Breast epithelium (tissue), 3 donors: ENCODE data around the gene SLC10A1.

Experiments
- POLR2A ChIP-seq: fragments of 450-650 bp; IDR thresholded peaks from one replicate; pipeline ENCODE4 v1.6.1; 2016; ENCODE audit warnings: antibody characterized with exemption, mild to moderate bottlenecking, moderate library complexity
- POLR2AphosphoS5 ChIP-seq, 3 donors: sonication (generic); formaldehyde crosslinking; IDR thresholded peaks; one replicate each; pipeline ENCODE4 v1.6.1; 2017; ENCODE audit warnings: antibody characterized with exemption in 3 of 3
- TF ChIP-seq, protein P1 (sequence below), 3 donors: fragments of 450-650 bp; IDR thresholded peaks; one replicate each; pipeline ENCODE4 v1.5.1; 2016 to 2017; ENCODE audit warnings: antibody characterized with exemption in 3 of 3, mild to moderate bottlenecking in 3 of 3, moderate library complexity in 3 of 3

DNA sequence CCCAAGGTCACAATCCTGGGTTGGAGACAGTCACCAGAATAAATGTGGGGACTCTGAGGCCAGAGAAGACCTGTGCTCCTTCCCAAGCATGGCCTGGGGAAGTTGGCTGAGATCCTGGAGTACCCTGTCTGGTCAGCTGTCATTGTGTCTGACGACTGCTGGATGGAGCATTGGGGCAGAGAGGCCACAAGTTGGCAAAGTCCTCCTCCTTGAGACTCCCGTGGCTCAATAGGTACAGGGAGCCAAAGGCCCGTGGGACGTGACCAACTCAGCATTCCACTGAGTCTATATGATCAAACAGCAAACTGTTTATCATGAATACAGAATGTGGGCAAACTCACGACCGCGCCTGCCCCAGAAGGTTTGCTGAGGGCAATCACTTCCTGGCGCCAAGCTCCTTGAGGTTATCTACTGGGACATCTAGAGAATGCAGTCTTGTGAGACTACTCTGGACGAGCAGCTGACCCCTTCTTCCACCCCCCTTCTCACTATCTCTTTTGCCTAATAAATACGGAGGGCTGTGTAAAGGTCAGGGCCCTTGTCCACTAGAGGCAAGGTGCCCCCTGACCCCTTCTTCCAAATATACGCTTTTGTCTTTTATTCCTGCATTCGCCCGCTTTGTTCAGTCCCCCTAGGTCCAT is 14.3 kb upstream of the SLC10A1 start:
- TF ChIP-seq, protein P1, sequence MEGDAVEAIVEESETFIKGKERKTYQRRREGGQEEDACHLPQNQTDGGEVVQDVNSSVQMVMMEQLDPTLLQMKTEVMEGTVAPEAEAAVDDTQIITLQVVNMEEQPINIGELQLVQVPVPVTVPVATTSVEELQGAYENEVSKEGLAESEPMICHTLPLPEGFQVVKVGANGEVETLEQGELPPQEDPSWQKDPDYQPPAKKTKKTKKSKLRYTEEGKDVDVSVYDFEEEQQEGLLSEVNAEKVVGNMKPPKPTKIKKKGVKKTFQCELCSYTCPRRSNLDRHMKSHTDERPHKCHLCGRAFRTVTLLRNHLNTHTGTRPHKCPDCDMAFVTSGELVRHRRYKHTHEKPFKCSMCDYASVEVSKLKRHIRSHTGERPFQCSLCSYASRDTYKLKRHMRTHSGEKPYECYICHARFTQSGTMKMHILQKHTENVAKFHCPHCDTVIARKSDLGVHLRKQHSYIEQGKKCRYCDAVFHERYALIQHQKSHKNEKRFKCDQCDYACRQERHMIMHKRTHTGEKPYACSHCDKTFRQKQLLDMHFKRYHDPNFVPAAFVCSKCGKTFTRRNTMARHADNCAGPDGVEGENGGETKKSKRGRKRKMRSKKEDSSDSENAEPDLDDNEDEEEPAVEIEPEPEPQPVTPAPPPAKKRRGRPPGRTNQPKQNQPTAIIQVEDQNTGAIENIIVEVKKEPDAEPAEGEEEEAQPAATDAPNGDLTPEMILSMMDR (IDR thresholded peaks at IDR 0.05), result no peak
- TF ChIP-seq POLR2AphosphoS5 (IDR thresholded peaks at IDR 0.05) (no peak), POLR2A (no peak)
